Activated CD4-positive, alpha-beta T cell treated with anti-CD3 and anti-CD28 coated beads, Interleukin-10, Interleukin-2, amounts not matched to agents 100 ng/mL and 50 ng/mL, durations not matched to agents 16 hours and 8 hours (primary cell): ENCODE measurements around the gene NLGN1.

Experiments used
- DNase-seq: peaks from one replicate; pipeline ENCODE4 v3.0.0-alpha.2; 2020

NLGN1 gene

DNA sequence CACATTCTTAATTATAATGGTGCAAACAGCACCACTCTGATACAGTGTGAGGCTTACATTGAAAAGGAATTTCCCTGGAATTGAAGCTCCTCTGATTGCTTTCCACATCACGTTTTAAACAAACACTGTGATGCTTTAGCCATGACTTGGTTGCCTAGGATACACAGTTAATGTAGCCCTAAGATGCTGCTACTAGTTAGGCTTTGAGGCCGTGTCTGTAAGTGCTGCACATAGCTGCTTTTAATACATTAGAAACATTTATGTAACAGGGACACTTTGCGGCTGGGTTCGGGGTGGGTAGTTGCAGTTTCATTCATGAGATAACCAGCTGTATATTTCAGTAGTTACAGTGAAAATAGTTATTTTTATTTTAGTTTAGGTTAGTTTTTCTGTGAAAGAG lies 334.7 kb downstream of the NLGN1 start:
- DNase-seq = no peak

DNA sequence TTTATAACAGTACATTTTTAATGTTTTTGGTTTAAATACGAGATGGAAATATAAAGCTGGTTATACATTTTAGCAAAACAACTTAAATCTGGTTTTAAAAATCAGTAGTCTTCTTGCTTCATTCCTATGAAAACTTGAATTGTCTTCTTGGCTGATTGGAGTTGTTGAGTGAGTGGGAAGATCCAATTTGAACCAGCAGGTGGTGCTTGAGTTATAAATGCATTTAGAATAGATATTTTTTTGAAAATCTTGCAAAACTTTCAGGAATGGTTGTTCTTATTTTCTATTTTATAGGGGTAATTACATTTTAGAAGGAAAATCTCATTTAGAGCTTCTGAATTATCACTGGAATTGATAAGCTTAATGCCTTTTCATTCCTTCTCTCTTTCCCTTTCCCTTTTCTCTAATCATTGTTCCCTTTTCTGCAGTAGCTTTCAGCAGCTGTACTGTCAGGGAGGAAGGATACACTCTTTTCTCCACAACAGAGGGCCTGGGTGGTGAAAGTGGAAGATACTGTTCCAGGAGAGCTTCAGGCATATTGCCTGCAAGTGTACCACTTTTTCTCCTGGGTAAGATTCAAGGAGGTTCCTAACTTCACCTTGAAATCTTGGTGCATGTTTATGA lies 335.6 kb downstream of the NLGN1 start:
- no peak for DNase-seq

DNA sequence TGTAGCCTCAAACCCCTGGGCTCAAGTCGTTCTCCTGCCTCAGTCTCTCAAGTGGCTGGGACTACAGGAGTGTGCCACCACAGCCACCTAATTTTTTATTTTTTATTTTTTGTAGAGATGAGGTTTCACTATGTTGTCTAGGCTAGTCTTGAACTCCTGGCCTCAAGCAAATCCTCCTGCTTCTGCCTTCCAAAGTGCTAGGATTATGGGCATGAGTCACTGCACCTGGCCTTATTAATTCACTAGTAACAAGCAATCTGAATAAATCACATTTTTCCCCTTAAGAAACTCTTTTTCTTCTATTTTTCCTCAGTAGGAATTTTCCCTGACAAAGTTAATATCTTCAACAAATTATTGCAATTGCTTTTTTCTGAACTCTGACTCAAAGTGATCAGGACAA lies 336.9 kb downstream of the NLGN1 start:
- no peak for DNase-seq

DNA sequence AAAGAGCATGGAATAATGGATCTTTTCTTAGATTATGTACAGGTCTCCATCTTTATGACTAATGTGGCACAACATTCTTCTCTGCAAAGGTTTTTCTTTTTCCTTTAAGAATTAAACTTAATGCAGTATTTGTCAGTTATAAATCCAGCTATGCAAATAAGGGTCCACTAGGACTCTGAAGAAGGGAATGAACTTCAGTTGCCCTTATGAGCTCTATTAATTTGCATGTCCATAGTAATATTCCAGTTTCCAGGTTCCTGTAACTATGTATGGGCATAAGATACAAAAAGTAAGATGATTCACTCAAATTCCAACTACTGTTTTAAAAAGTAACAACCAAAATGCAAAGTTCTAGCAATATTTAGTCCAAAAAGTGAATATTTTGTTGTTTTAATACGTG lies 337.4 kb downstream of the NLGN1 start:
- no peak for DNase-seq

DNA sequence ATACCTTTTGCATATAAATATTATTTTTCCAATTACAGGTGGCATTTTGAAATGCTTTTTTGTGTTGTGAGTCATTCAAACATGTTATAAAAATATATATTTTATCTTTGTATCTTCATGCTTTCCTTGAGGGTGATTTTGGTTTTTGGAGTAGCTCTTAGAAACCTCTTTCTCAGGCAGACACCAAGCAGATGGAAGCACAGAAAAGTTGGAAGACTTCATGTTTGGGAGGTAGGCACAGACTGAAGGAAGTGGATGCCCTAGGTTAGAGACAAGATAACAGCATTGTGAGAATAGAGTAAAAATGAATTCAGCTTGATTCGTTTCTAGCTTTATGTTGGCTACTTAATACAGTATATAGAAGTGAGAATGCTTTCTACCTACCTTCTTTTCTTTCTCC lies 338.3 kb downstream of the NLGN1 start:
- no peak for DNase-seq

DNA sequence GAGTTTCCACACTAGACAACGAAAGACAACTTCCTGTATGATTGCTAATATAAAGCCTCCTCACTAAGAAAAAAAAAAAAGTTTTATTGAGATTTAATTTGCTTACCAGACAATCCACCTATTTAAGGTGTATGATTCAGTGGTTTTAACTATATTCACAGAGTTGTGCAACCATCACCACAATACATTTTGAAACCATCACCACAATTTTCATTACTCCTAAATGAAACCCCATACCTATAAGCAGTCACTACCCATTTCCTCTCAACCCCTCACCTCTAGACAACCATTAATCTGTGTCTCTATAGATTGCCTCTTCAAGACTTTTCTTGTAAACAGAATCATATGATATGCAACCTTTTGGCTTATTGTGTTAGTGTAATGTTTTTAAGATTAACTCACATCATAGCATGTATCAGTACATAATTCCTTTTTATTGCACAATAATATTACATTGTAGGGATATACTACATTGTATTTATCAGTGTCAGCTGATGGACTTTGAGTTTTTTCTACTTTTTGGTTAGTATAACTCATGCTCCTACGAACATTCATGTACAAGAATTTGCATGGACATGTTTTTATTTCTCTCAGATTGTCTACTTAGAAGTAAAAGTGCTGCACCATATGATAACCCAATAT lies 339.7 kb downstream of the NLGN1 start:
- no peak for DNase-seq

DNA sequence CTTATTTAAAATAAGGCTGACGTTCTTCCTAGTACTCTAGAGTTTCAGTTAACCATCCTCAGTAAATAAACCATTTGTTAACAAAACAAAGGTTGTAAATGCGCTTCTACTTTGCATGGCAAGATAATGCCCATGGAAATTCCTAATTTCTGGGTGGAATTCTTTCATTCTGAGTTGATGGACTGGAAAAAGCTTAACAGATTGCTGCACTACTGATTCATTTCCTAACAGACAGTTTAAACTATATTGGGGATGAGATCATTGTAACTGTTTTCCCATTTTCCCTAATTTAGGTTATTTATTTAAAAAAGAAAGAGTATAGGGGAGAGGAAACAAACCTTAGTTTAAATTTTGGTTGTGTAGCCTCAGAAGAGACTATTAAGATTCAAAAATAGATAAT lies 342.2 kb downstream of the NLGN1 start:
- DNase-seq = no peak

DNA sequence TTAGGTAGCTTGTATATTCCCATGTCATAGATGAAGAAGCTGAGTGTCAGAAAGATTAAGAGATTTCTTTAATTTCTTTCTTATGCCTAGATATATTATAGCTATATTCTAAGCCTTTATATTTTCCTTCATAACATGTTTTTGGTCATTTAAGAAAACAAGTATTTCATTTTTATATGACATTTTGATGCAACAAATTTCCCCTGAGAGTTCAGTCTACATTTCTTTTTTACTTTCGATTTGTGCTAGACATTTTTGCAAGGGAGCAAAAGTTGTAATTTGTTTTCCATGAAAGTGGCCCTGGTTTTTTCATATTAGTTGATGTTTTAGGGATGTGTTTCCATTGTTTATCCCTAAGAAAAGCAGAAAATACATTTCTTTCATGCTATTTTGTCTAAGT lies 344.9 kb downstream of the NLGN1 start:
- no peak for DNase-seq

DNA sequence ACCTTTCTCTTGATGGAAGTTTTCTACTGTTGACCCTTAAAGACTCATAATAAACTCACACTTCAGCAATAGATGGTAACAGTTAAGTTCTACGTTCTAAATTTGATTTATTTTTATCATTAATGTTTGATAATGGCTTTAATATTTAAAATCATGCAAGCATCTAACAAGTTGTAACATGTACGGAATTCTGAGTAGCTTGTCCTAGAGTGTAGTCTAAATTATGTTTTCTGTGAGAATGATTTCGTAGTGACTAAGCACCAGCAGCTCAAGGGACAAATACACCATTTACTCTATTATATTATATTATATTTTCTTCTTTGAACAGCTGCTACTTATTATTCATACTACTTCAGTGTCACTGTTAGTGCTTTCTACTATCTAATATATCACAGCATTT lies 345.6 kb downstream of the NLGN1 start:
- no peak for DNase-seq

DNA sequence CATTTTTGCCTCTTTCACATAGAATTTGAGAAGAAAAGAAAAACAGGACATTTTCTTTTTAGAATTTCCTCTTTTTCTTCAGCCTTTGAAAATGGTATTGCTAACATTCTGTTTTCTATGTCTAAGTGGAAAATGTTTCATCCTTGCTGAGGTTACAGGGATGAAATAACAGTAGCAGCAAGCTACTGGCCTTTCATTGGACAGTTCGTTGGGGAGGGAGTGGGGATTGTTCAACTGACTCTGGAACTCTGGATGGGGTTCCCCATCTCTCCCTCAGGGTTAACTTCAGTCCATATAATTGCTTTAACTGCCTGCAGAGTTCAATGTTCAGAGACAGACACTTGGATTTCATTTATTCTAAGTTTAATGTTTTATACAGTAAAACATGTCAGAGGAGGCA lies 346.0 kb downstream of the NLGN1 start:
- DNase-seq = no peak

DNA sequence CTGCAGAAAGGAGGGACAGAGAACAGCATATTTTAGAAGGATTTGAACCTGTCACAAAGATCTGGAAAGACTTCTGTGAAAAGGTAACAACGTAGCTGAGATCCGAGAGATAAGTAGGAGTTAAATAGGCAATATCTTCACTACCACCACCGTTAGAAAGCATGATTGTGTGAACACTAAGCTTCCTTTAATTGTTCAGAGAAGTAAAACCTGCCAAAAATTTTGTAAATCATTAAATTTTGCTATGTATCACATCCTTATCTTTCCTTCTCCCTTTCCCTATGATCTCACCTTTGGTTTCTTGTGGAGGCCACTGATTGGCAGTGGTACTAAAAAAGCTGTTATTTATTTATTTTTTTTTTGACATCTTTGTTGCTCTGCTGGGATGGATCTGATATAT lies 346.9 kb downstream of the NLGN1 start:
- DNase-seq = no peak

DNA sequence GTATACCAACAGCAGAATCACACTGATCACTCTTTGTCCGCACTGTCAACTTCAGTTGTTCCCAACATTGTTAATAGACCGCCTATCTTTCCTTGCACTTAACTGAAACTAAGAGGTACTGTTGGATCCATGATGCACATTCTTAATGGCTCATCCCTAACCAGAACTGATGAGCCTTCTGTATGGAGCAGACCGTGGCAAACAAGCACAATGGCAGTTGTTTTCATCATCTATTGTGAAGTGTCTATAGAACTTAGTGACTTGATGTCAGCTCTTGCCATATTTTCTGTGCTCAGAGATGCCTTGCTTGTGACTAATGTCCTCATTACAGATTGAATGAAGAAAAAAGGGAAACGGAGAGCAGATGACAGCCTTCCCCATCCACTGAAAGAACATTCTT lies 347.4 kb downstream of the NLGN1 start:
- no peak for DNase-seq

DNA sequence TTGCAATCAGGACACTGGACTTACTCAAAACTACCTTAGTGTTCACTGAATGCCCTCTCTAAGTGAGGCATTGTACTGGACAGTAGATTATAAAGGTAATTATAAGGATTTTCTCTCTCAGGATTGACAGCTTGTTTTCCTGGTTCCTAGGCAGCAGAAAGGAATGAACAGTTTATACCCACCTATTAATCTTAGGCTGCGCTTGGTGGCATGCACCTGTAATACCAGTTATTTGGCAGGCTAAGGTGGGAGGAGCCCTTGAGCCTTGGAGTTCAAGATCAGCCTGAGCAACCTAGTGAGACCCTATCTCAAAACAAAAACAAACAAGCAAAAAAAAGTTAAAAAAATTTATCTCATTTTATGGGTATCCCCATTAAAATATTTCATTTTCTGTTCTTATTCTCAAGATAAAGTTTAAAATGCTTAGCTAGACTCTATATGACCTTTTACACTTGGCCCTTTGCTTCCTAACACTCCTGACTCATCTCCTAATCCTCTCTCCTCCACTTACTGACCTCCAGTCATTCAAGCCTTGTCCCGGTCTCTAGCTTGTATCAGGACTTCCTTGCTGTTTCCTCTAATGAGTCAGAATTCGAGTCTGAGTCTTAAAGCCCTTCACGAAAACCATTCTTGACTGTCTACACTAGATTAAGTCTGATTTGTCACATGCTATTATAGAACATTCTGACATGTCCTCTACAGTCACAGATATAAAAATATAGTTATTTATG lies 348.6 kb downstream of the NLGN1 start:
- no peak for DNase-seq

DNA sequence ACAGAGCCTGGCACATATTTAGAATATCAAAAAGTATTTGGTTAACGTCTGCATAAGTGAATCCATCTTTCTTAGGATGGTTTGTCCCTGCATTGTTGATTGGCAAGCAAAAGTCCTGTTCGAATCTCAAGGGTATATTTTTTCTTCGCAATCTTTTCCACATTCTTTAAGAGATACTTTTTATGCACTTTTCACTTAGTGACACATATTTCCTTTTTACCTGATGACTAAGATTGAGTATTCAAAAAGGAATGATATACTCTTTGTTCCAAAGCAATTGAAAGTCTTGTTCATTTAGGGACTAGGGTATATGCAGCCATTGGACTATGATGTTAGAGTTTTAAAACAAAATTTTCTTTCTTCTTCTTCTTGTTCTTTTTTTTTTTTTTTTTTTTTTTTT lies 349.9 kb downstream of the NLGN1 start:
- no peak for DNase-seq

DNA sequence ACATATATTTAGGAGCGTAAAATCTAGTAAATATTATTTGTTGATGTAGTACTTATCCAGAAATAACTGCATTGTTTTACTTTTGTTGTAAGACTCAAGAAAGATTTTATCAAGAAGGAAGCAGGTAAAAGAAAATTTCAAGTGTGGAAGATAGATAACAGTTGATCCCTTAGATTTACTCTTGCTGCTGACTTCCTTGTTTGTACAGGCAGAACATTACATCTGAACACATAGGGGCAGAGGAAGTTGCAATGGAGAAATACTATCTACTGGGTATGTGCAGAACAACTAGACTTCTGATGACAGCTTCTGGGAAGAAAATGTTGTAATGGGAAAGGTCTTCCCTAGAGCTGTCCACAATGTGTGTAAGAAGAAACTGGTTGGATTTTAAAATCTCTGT lies 350.6 kb downstream of the NLGN1 start:
- no peak for DNase-seq

DNA sequence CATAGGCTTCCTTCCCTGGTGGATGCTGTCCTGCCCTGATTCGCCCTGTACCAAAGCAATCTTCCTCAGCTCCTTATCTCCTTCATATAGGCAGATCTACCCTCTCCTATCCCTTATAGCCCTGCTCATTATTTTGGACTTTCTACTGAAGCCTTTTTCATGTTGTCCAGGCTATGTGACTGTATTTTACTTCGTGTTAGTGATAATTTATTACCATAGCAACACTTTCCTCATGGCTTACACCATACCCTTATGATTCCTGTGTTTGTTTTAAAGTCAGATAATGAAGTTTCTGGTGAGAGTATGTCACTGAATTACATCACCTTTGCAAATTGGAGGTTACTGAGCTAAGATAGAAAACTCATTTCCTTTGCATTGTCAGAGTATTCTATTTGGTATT lies 352.6 kb downstream of the NLGN1 start:
- DNase-seq = no peak

DNA sequence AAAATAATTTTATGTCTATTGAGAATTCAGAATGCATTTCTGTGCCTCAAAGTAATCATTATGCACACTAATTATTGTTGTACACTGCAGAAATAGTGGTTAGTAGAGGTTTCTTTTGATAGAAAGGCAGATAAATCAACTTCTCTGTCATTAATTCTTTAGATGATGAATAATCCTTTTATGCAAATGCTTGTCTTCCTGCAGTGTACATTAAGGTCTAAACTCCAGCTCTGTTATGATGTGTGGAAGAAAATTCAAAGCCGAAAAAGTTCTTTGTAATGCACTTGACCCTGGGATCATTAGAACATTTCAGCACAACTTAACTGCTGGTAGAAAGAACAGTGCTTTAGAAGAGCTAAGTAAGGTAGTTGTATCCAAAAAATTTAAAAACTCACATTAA lies 353.0 kb downstream of the NLGN1 start:
- no peak for DNase-seq

DNA sequence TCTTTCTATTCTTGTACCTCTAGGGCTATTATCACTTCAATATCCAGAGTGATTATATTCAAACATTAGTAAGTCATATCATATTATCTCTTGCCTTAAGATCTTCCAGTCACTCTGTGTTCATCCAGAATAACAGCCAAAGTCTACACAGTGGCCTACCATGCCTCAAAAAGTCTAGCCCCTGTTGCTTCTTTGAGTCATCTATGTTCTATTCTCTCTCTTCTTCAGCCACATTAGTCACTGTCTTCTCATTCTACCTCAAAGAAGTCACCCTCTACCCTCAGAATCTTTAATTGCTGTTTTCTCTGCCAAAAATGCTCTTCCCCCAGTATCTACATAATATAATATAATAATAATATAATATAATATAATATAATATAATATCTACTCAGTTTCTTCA lies 356.0 kb downstream of the NLGN1 start:
- no peak for DNase-seq

DNA sequence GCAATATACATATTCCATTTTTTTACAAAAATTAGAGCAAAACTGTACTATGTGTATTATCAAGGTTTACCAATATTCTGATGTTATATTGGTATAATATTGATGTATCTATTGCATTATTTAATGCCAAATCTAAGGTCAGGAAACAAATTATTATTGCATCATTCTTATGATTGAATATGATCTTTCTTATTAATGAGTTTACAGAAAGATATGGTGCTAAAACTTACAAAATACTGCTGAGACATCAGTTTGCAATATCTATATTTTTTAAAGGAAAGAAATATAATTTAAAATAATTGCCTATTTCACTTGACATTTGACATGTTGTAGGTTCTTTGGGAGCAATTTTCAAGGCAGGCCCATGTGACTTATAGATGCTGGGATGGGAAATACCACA lies 357.6 kb downstream of the NLGN1 start:
- no peak for DNase-seq

DNA sequence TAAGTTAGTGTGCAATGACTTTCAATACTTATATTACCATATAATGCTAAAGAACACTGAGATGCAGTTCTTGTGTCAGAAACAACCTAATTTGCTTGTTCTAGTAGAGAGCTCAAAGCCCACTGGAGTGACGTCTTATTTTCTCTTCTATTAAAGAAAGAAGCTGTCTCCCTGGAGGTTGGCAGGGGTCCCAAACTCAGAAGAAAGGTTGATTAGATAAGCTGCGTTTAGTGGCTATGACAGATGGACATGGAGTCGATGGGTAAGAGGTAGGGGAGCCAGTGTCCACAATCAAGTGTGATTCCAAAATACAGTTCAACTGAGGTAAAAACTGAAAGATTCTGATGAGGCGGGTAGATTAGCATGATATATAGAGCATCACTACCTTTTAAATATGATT lies 363.6 kb downstream of the NLGN1 start:
- DNase-seq = no peak

DNA sequence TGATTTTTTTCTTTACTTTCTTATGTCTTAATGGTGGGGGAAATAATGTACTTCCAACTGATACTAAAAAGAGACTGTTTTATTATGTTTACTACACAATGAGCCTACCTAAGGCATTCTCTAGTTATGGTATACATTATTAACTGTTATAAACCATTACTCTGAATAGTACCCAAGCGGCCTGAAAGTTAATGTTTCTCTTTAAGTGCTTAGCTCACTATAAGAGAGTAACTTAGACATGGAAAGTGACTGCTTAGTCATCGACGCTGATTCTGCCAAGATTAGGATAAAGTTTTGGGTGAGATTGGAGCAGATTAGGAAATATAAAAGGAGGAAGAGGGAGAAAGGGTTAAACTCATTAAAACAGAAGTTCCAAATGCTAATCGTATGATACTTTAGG lies 365.0 kb downstream of the NLGN1 start:
- no peak for DNase-seq

DNA sequence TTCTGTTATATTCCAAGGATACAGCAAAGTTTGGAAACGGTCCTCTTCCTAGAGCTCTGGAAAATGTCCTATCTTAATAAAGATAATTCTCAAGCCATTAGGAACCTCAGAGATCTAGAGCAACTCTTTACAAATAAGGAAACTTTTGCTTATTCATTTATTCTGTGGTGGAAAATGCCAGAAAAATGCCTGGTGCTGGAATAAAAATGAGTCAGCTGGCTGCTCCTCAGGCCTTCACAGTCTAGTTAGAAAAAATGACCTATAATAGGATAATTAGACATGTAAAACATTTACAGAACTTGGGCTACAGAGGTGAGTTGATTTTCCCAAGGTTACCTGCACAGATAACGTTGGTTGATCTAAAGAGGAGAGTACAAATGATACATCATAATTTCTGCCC lies 372.5 kb downstream of the NLGN1 start:
- DNase-seq = no peak

DNA sequence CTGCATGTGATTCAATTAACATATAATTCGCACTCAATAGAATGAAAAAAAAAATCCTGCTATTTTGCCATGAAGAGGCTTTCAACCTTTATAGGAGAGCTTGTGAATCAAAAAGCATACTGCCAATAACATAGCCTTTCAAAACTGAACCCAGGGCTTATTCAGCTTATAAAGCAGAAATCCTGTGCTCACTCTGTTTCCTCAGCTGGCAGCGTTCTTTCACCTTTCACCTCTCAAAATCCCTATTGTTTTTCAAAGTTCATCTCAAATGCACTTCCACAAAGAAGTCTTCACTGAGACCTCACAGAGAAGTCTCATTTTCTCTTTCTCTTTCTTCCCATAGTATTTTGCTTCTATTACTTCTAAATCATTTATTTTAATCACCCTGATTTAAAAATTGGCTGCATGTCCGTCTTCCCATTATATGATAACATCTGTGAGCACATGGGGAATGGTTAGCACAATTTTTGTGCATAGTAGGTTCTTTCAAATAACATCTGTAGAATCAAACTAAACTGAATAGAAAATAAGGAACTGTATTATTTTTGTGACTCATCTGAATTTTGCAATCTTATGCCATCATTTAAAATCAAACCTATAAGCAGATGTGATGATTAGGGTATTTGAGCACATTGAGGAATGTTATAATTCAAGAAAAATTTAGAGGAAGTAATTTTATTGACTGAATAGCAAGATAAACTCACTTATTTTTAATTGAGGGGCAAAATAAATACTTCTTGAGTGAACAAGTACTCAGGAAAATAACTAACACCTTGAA lies 373.4 kb downstream of the NLGN1 start:
- DNase-seq = no peak

DNA sequence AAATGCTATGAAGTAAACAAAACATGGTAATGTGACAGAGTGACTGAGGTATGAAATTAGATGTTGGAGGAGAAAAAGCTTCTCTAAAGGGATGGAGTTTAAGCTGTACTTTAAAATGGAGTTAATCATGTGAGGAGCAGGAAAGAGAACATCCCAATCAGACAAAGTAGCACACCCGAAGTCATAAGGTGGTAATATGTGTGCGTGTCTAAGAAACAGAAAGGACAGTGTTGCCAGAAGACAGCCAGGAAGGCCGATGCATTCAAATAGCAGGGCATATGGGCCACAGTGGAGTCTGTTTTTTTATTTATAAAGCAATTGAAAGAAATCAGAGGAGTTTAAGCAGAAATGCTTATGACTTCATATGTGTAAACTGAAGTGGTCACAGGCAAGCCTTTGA lies 376.3 kb downstream of the NLGN1 start:
- no peak for DNase-seq
